Mucosa of rectum (tissue), 2 donors: ENCODE data around the gene ZNF385C.
A peak's percentile ranks its signal among the peaks of the same experiment; 100 is the strongest.

Experiments used
- H3K27ac ChIP-seq, 2 donors: one replicate each; pipeline ENCODE4 v1.7.0; 2013; ENCODE audit warnings: inconsistent platforms in 2 of 2, low read depth in 2 of 2, low read length in 2 of 2
- H3K27me3 ChIP-seq, 2 donors: one replicate each; pipeline ENCODE4 v1.7.0; 2013; ENCODE audit warnings: low read length in 2 of 2; ENCODE audit not compliant: control insufficient read depth in 2 of 2, insufficient read depth in 2 of 2
- H3K36me3 ChIP-seq, 2 donors: one replicate each; pipeline ENCODE4 v1.7.0; 2013; ENCODE audit warnings: low read length in 2 of 2; ENCODE audit not compliant: control insufficient read depth in 2 of 2, insufficient read depth in 2 of 2
- H3K4me1 ChIP-seq, 2 donors: one replicate each; pipeline ENCODE4 v1.7.0; 2013; ENCODE audit warnings: low read length in 2 of 2, mild to moderate bottlenecking in 1 of 2; ENCODE audit not compliant: control insufficient read depth in 2 of 2, insufficient read depth in 2 of 2
- H3K4me3 ChIP-seq, 2 donors: one replicate each; pipeline ENCODE4 v1.7.0; 2013; ENCODE audit warnings: low read length in 2 of 2
- H3K9ac ChIP-seq, 2 donors: one replicate each; pipeline ENCODE4 v1.7.0; 2013; ENCODE audit warnings: low read length in 2 of 2, low read depth in 1 of 2, mild to moderate bottlenecking in 1 of 2
- H3K9me3 ChIP-seq, 2 donors: one replicate each; pipeline ENCODE4 v1.7.0; 2013; ENCODE audit warnings: low read length in 2 of 2; ENCODE audit not compliant: control insufficient read depth in 2 of 2
- donor health status: healthy.
- donor health status: Normal muscosa, but diverticular disease.

The ZNF385C gene

DNA sequence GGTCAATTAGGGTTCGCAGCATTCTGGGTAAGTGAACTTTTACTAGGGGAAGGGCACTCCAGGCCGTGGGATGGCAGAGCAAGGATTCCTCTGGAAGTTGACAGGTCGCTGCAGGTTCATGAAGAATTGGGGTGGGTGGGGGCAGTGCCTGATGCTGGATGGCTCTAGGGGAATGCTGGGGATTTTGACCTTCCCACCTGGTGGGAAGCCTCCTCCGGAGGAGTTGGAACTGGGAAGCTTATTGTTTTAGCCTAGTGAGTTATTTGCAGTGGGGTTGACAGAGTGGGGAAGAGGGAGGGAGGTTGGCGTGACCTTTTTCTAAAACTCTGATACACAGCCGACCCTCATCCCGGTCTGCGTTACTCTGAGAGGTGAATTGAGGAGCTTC is 47.3 kb downstream of the ZNF385C start:
- Histone ChIP-seq H3K27me3 (peaks cover 0 to 9% of the 10 kb centered on the region in 2 donors), H3K27ac (no peak overlapping the region)

GRCh38 chr17:42050393-42051012 is 47.8 kb downstream of the ZNF385C start, which contains the start of gene C17orf113:
TSS of gene C17orf113 (minus strand) at chr17:42050601. CDS start at chr17:42043376, 7,225 bp downstream.
- Histone ChIP-seq H3K4me3 (peak within 1 kb of the TSS; percentile 66 to 69), H3K27ac (no peak within 1 kb of the TSS), H3K27me3 (peaks cover 0 to 9% of the 10 kb centered on the region in 2 donors), H3K4me1 (peaks cover 6% of the 10 kb centered on the region in 2 donors), H3K9me3 (no peaks in the 10 kb centered on the region), H3K36me3 (no peaks in the 10 kb centered on the region), H3K9ac (peak within 1 kb of the TSS; percentile 58 to 80)

More for the DNA sequence above, 47.3 kb downstream of the ZNF385C start:
- Histone ChIP-seq H3K36me3 (no peaks in the 10 kb centered on the region), H3K4me3 (peak overlapping the region; percentile 66 to 69), H3K4me1 (peaks cover 6% of the 10 kb centered on the region in 2 donors), H3K9ac (peak overlapping the region; percentile 52 to 80), H3K9me3 (no peaks in the 10 kb centered on the region)

DNA sequence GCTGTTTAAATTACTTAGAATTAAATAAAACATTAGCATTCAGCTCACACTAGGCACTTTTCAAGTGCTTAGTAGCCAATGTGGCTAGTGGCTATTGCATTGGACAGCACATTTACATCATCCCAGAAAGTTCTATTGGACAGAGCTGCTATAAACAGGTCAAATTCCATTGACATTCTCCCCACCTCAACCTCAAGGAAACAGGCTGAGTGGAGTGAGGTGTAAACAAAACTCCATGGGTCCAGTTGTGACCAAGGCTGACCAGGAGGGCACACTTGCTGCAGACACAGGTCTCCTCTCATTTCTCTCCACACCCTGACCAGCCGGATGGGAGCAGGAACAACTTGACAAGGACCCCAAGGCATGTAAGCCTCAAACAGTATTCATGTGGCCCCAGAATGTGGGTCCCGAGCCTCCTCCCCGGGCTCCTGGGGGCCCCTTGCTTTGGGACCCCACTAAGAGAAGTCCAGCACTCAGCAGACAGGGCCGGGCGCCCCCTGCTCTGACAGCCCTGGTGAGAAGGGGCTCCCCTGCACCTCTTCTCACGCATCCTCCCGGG is 48.4 kb downstream of the ZNF385C start:
- Histone ChIP-seq H3K9me3 (no peaks in the 10 kb centered on the region), H3K27me3 (peaks cover 0 to 9% of the 10 kb centered on the region in 2 donors), H3K9ac (peak overlapping the region; percentile 58 to 80), H3K36me3 (no peaks in the 10 kb centered on the region), H3K4me1 (peaks cover 6% of the 10 kb centered on the region in 2 donors), H3K27ac (no peak overlapping the region), H3K4me3 (peak overlapping the region; percentile 66 to 69)

DNA sequence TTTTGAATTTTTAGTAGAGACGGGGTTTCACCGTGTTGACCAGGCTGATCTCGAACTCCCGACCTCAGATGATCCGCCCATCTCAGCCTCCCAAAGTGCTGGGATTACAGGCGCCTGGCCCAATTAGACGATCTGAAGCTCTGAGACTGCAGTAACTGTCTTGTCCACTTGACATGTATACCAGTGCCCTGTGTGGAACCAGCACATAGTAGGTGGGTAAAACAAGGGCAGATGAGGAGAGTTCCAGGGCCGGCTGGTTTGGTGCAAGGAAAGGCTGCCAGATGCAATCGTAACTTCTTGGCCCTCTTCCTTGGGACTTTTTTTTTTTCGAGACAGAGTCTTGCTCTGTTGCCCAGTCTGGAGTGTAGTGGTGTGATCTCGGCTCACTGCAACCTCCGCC is 50.9 kb downstream of the ZNF385C start:
- H3K27ac ChIP-seq, result no peak overlapping the region
- H3K4me1 ChIP-seq, result peaks cover 6% of the 10 kb centered on the region in 2 donors
- H3K9ac ChIP-seq, result no peak overlapping the region
- no peaks in the 10 kb centered on the region for H3K36me3 ChIP-seq
- H3K4me3 ChIP-seq, result no peak overlapping the region
- H3K27me3 ChIP-seq, result peaks cover 0 to 4% of the 10 kb centered on the region in 2 donors
- H3K9me3 ChIP-seq, result no peaks in the 10 kb centered on the region

DNA sequence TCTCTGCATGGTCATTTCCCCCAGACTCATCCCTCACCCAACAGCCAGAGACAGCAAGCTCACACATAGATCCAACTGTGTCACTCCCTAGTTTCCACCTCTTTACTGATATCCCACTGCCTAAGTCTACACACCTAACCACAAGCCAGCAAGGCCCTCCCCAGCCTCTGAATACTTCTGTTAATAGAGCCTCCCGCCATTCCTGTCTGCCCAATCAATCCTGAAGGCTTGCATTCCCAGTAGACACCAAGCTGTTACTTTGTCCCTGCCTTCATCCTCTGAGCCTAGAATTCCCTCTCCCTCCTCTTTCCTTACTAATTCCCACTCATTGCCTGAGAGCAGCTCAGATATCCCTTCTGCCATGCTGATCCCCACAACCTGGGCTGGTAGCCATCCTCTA is 52.6 kb downstream of the ZNF385C start:
- Histone ChIP-seq H3K36me3 (no peaks in the 10 kb centered on the region), H3K4me3 (no peak overlapping the region), H3K9me3 (no peaks in the 10 kb centered on the region), H3K27me3 (no peaks in the 10 kb centered on the region), H3K27ac (no peak overlapping the region), H3K9ac (no peak overlapping the region), H3K4me1 (peaks cover 6% of the 10 kb centered on the region in 2 donors)

DNA sequence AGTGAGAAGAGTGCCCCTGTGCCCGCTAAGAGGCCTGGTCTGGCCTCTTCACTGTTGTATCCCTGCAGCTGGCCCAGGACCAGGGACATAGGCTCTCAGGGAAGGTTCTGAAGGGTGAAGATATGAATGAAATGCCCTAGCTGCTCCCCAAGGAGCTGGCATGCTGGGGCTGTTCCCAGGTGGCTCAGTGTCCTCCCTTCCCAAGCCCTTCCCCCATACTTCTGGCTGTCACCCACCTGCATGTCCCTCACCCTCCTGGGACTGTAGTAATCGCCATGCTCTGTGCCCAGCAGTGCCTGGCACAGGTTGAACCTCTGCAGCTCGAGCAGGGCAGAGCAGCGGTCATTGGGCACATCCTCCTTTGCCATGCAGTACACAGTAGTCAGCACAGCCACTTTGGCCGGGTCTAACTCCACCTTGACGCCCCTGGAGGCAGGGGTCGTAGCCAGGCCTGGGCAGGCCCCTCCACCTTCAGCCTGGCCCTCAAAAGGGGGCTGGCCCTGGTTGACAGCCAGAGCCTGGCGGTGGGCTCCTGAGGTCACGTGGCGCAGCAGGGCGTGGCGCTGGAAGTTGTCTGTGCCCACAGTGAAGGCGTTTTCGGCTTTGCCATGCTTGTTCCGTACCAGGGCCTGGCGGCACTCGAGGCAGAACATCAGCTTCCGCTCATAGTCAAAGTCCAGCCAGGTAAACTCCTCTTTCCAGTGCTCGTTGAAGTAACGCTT is 55.5 kb downstream of the ZNF385C start:
- Histone ChIP-seq H3K9ac (no peak overlapping the region), H3K4me1 (no peaks in the 10 kb centered on the region), H3K36me3 (no peaks in the 10 kb centered on the region), H3K27me3 (no peaks in the 10 kb centered on the region), H3K27ac (no peak overlapping the region), H3K4me3 (no peak overlapping the region), H3K9me3 (no peaks in the 10 kb centered on the region)

GRCh38 chr17:42041619-42042018 is 56.7 kb downstream of the ZNF385C start:
- H3K27me3 ChIP-seq, result no peaks in the 10 kb centered on the region
- H3K4me1 ChIP-seq, result no peaks in the 10 kb centered on the region
- H3K9me3 ChIP-seq, result no peaks in the 10 kb centered on the region
- no peak overlapping the region for H3K27ac ChIP-seq
- H3K36me3 ChIP-seq, result no peaks in the 10 kb centered on the region
- no peak overlapping the region for H3K4me3 ChIP-seq
- no peak overlapping the region for H3K9ac ChIP-seq

GRCh38 chr17:42040818-42041217 is 57.5 kb downstream of the ZNF385C start:
- no peaks in the 10 kb centered on the region for H3K36me3 ChIP-seq
- H3K9me3 ChIP-seq, result no peaks in the 10 kb centered on the region
- H3K27me3 ChIP-seq, result no peaks in the 10 kb centered on the region
- H3K9ac ChIP-seq, result no peak overlapping the region
- H3K27ac ChIP-seq, result no peak overlapping the region
- no peak overlapping the region for H3K4me3 ChIP-seq
- no peaks in the 10 kb centered on the region for H3K4me1 ChIP-seq

GRCh38 chr17:42039794-42040763 is 58.2 kb downstream of the ZNF385C start:
- Histone ChIP-seq H3K4me1 (no peaks in the 10 kb centered on the region), H3K36me3 (no peaks in the 10 kb centered on the region), H3K27me3 (no peaks in the 10 kb centered on the region), H3K9me3 (no peaks in the 10 kb centered on the region), H3K4me3 (no peak overlapping the region), H3K27ac (no peak overlapping the region), H3K9ac (no peak overlapping the region)
